A673 (cell line): ENCODE results near the gene SSBP3.

Source experiments
- CTCF ChIP-seq: fragments of 300-800, 200-600 bp; sonication (generic); conservative IDR thresholded peaks from 2 replicates; pipeline ENCODE4 v1.5.1; 2017; ENCODE audit warnings: low read depth, mild to moderate bottlenecking, antibody characterized with exemption, low read length, moderate library complexity, mixed read lengths
- EZH2 ChIP-seq: fragments of 200-600 bp; sonication (generic); IDR thresholded peaks from 2 replicates; pipeline ENCODE4 v1.6.1; 2017; ENCODE audit warnings: borderline replicate concordance, low read depth, mild to moderate bottlenecking, mixed read lengths, antibody characterized with exemption, low read length; ENCODE audit not compliant: poor library complexity, severe bottlenecking

- TF ChIP-seq CTCF, result no peak
- TF ChIP-seq EZH2, result no peak
Measured at GRCh38 chr1:54302549-54302948, 103.6 kb downstream of the SSBP3 start.
